Mesendoderm (in vitro differentiated cells): ENCODE data around the gene STUM.

ENCODE experiments used
- DNase-seq: peaks from one replicate; pipeline ENCODE4 v3.0.0; 2013
- H2AK5ac ChIP-seq: 2 replicates; pipeline ENCODE4 v1.6.1; 2013; ENCODE audit warnings: low read length, inconsistent platforms
- H2BK120ac ChIP-seq: 2 replicates; pipeline ENCODE4 v1.6.1; 2013; ENCODE audit warnings: low read depth, mild to moderate bottlenecking, low read length, moderate library complexity, mixed read lengths
- H2BK15ac ChIP-seq: replicated peaks from 2 replicates; pipeline ENCODE4 v1.6.1; 2013; ENCODE audit warnings: low read depth, mild to moderate bottlenecking, moderate library complexity
- H2BK5ac ChIP-seq: 2 replicates; pipeline ENCODE4 v1.6.1; 2013; ENCODE audit warnings: low read length, inconsistent platforms
- H3K18ac ChIP-seq: 2 replicates; pipeline ENCODE4 v1.6.1; 2013; ENCODE audit warnings: mild to moderate bottlenecking, low read length, mixed read lengths
- H3K23ac ChIP-seq: one replicate; pipeline ENCODE4 v1.6.1; 2013; ENCODE audit warnings: low read length
- H3K27ac ChIP-seq: 2 replicates; pipeline ENCODE4 v1.5.1; 2013; ENCODE audit warnings: low read depth, mild to moderate bottlenecking, inconsistent platforms, low read length, moderate library complexity
- H3K27me3 ChIP-seq: 2 replicates; pipeline ENCODE4 v1.6.1; 2013; ENCODE audit warnings: low read length, control low read depth, mild to moderate bottlenecking, inconsistent platforms; ENCODE audit not compliant: insufficient read depth, poor library complexity
- H3K36me3 ChIP-seq: 2 replicates; pipeline ENCODE4 v1.6.1; 2013; ENCODE audit warnings: low read length, inconsistent platforms; ENCODE audit not compliant: control insufficient read depth, insufficient read depth
- H3K4ac ChIP-seq: one replicate; pipeline ENCODE4 v1.6.1; 2013; ENCODE audit warnings: low read depth, mild to moderate bottlenecking, low read length, moderate library complexity
- H3K4me1 ChIP-seq: 2 replicates; pipeline ENCODE4 v1.6.1; 2013; ENCODE audit warnings: low read depth, low read length, inconsistent platforms; ENCODE audit not compliant: control insufficient read depth
- H3K4me2 ChIP-seq: 2 replicates; pipeline ENCODE4 v1.6.1; 2013; ENCODE audit warnings: low read length
- H3K4me3 ChIP-seq: 2 replicates; pipeline ENCODE4 v1.5.1; 2013; ENCODE audit warnings: mild to moderate bottlenecking, low read length
- H3K56ac ChIP-seq: one replicate; pipeline ENCODE4 v1.6.1; 2013; ENCODE audit warnings: low read length
- H3K79me1 ChIP-seq: 2 replicates; pipeline ENCODE4 v1.6.1; 2013; ENCODE audit warnings: low read length, inconsistent platforms
- H3K79me2 ChIP-seq: 2 replicates; pipeline ENCODE4 v1.6.1; 2013; ENCODE audit warnings: mild to moderate bottlenecking, low read length; ENCODE audit not compliant: control insufficient read depth, insufficient read depth
- H3K9ac ChIP-seq: 2 replicates; pipeline ENCODE4 v1.6.1; 2013; ENCODE audit warnings: low read length, inconsistent platforms
- H4K5ac ChIP-seq: one replicate; pipeline ENCODE4 v1.6.1; 2013; ENCODE audit warnings: low read length
- H4K8ac ChIP-seq: one replicate; pipeline ENCODE4 v1.6.1; 2013; ENCODE audit warnings: low read depth, mild to moderate bottlenecking, control low read depth, low read length, moderate library complexity
- WGBS: extraction: QIAGEN DNeasy Blood & Tissue Kit; methylation state at CpG from one replicate; pipeline ENCODE4 v1.1.7; 2013; ENCODE audit warnings: low lambda C conversion rate, missing lambda C conversion rate; ENCODE audit not compliant: insufficient coverage; ENCODE audit errors: extremely low coverage; 5-methylcytosine and 5-hydroxymethylcytosine counted together

STUM gene

DNA sequence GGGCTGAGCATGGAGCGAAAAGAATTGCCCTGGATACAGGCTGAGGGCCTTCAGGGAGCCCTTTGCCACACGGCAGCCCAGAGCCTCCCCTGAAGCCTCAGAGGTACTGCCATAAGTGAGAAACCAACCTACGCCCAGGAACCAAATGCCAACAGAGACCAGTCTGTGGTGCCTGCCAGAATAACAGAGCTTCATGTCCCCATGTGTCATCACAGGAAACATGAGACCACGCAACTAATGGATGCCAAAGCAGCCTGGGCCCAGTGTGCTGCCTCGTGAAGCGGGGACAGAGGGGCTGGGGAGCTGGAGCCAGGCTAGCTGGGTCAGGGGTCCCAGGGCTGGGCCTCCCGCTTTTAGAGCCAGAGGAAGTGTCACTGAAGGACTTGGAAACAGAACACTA lies 18.7 kb upstream of the STUM start:
- H3K4ac ChIP-seq, result no peak overlapping the region
- H3K4me1 ChIP-seq, result no peaks in the 10 kb centered on the region
- no peak overlapping the region for H3K4me3 ChIP-seq
- H3K27ac ChIP-seq, result no peak overlapping the region
- no peak overlapping the region for H3K23ac ChIP-seq
- H3K79me1 ChIP-seq, result no peaks in the 10 kb centered on the region
- H2BK5ac ChIP-seq, result no peak overlapping the region
- H3K4me2 ChIP-seq, result no peak overlapping the region
- H2BK120ac ChIP-seq, result no peak overlapping the region
- no peak overlapping the region for H3K18ac ChIP-seq
- no peak for DNase-seq
- H4K5ac ChIP-seq, result no peak overlapping the region
- no peaks in the 10 kb centered on the region for H3K79me2 ChIP-seq
- no peaks in the 10 kb centered on the region for H3K36me3 ChIP-seq
- H3K9ac ChIP-seq, result no peak overlapping the region
- WGBS, result no CpG with 5 or more reads among the region's 7 CpGs
- H2BK15ac ChIP-seq, result no peak overlapping the region
- H3K56ac ChIP-seq, result no peak overlapping the region
- no peaks in the 10 kb centered on the region for H3K27me3 ChIP-seq
- no peak overlapping the region for H2AK5ac ChIP-seq
- no peak overlapping the region for H4K8ac ChIP-seq

DNA sequence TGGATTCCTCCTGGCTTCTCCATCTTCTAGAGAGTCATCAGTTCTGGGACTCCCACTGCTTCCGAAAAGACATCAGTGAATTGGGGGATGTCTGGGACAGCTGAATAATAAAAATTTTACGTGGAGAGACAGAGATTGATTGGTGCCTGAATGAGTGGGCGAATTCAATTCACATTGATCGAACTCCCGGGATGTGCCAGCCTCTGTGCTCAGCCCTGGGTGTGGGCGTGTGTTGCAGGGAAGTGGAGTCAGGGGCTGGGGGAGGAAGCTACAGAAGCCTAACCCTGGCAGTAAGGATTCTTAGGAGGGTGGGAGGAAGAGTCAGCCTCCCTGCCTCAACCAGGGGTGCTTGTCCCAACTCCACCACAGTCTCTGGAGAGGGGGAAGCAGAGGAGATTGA lies 18.0 kb upstream of the STUM start:
- Histone ChIP-seq H3K27me3 (no peaks in the 10 kb centered on the region), H3K4me2 (no peak overlapping the region), H4K5ac (no peak overlapping the region), H3K9ac (no peak overlapping the region), H3K79me1 (no peaks in the 10 kb centered on the region), H2BK120ac (no peak overlapping the region), H3K4ac (no peak overlapping the region), H3K27ac (no peak overlapping the region), H3K56ac (no peak overlapping the region), H3K36me3 (no peaks in the 10 kb centered on the region), H2AK5ac (no peak overlapping the region), H3K79me2 (no peaks in the 10 kb centered on the region), H3K4me3 (no peak overlapping the region), H4K8ac (no peak overlapping the region), H2BK15ac (no peak overlapping the region), H3K4me1 (no peaks in the 10 kb centered on the region), H3K23ac (no peak overlapping the region), H3K18ac (no peak overlapping the region), H2BK5ac (no peak overlapping the region)
- DNase-seq, result no peak
- no CpG with 5 or more reads among the region's 6 CpGs for WGBS

DNA sequence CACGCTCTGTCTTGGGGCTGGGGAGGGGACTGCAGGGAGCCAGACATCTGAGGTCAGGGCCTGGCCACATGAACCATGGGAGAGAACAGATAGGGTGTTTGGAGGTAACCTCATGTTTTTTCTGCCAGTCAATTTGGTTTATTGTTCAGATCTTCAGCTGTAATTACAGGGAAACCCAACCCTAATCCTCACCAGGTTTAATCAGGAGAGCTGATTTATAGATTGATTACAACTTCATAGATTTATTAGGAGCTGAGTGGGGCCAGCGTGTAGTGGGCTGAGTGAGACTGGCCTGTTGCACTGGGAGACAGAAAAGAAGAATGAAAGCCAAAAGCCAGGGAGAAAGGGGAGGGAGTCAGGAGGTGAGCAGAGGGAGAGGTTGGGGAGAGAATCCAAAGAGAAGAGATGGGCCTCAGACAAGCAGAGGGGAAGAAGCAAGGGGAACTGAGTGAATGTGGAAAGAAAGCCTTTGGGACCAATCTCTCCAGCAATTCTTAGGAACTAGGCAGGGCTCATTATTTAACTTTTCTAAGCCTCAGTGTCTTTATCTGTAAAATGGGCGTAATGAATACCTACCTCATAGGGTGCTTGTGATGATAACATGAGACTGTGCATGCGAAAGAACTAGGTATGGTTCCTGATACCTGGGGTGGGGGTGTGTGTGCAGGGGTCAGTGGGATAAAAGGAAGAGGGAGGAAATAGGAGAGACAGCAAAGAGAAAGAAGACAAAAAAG lies 17.0 kb upstream of the STUM start:
- H2BK120ac ChIP-seq, result no peak overlapping the region
- H3K4ac ChIP-seq, result no peak overlapping the region
- DNase-seq, result no peak
- no peak overlapping the region for H2BK15ac ChIP-seq
- WGBS, result no CpG with 5 or more reads among the region's 4 CpGs
- no peaks in the 10 kb centered on the region for H3K79me1 ChIP-seq
- no peak overlapping the region for H2BK5ac ChIP-seq
- no peak overlapping the region for H2AK5ac ChIP-seq
- H3K4me1 ChIP-seq, result no peaks in the 10 kb centered on the region
- no peaks in the 10 kb centered on the region for H3K36me3 ChIP-seq
- no peak overlapping the region for H3K23ac ChIP-seq
- no peaks in the 10 kb centered on the region for H3K27me3 ChIP-seq
- H3K9ac ChIP-seq, result no peak overlapping the region
- no peak overlapping the region for H3K4me2 ChIP-seq
- no peak overlapping the region for H3K56ac ChIP-seq
- no peak overlapping the region for H4K8ac ChIP-seq
- H3K79me2 ChIP-seq, result no peaks in the 10 kb centered on the region
- no peak overlapping the region for H4K5ac ChIP-seq
- no peak overlapping the region for H3K18ac ChIP-seq
- no peak overlapping the region for H3K27ac ChIP-seq
- H3K4me3 ChIP-seq, result no peak overlapping the region

DNA sequence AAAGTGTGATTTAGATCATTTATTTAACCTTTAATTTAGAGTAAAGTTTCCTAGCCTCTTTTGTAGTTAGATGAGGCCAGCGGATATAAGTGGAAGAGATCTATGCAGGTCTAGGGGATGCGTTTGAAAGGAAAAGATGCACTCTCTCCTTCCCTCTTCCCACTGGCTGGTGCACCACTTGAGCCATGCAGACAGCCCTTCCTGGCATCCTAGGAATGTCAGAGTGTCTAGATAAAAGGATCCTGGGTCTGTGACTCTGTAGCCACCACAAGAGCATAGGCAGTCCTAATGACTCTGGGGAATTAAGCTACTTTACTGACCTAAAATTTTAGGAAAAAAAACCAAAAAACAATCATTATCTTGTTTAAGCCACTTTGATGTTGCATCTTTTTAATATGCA lies 16.0 kb upstream of the STUM start:
- no peak overlapping the region for H2BK5ac ChIP-seq
- H3K4me2 ChIP-seq, result no peak overlapping the region
- no peak overlapping the region for H3K4me3 ChIP-seq
- WGBS, result no CpG with 5 or more reads among the region's 2 CpGs
- no peak overlapping the region for H4K5ac ChIP-seq
- DNase-seq, result peak; percentile 95
- H3K4me1 ChIP-seq, result no peaks in the 10 kb centered on the region
- H3K4ac ChIP-seq, result no peak overlapping the region
- no peak overlapping the region for H4K8ac ChIP-seq
- H3K36me3 ChIP-seq, result no peaks in the 10 kb centered on the region
- H3K27ac ChIP-seq, result no peak overlapping the region
- no peaks in the 10 kb centered on the region for H3K27me3 ChIP-seq
- no peak overlapping the region for H2AK5ac ChIP-seq
- no peaks in the 10 kb centered on the region for H3K79me1 ChIP-seq
- no peak overlapping the region for H2BK120ac ChIP-seq
- H3K79me2 ChIP-seq, result no peaks in the 10 kb centered on the region
- no peak overlapping the region for H2BK15ac ChIP-seq
- H3K9ac ChIP-seq, result no peak overlapping the region
- H3K23ac ChIP-seq, result no peak overlapping the region
- no peak overlapping the region for H3K18ac ChIP-seq
- H3K56ac ChIP-seq, result no peak overlapping the region

DNA sequence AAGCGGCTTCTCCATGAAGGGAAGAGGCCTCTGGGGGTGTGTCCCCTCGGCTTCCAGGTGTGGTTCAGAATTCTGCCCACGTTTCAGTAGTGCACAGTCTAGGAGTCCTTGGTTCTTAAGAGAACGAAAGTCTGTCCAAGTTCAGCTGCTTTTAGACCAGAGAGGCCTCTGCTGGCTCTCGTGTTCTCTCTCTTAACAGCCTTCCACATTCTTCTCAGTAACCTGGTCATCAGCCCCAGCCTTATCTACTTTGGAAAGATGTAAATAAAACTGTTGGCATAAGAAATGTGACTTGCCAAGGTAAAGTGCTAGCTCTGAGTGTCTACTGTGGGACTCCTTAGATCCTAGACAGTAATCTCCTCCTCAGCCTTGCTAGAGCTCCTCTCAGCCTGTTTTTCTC lies 15.3 kb upstream of the STUM start:
- Histone ChIP-seq H3K79me1 (no peaks in the 10 kb centered on the region), H3K23ac (no peak overlapping the region), H3K18ac (no peak overlapping the region), H3K4me1 (no peaks in the 10 kb centered on the region), H2BK120ac (no peak overlapping the region), H4K5ac (no peak overlapping the region), H3K9ac (no peak overlapping the region), H3K27ac (no peak overlapping the region), H3K56ac (no peak overlapping the region), H2BK15ac (no peak overlapping the region), H2BK5ac (no peak overlapping the region), H3K36me3 (no peaks in the 10 kb centered on the region), H3K27me3 (no peaks in the 10 kb centered on the region), H3K4me3 (no peak overlapping the region), H2AK5ac (no peak overlapping the region), H4K8ac (no peak overlapping the region), H3K4me2 (no peak overlapping the region), H3K4ac (no peak overlapping the region), H3K79me2 (no peaks in the 10 kb centered on the region)
- whole genome bisulfite sequencing, result no CpG with 5 or more reads among the region's 5 CpGs
- DNase-seq, result peak; percentile 22

DNA sequence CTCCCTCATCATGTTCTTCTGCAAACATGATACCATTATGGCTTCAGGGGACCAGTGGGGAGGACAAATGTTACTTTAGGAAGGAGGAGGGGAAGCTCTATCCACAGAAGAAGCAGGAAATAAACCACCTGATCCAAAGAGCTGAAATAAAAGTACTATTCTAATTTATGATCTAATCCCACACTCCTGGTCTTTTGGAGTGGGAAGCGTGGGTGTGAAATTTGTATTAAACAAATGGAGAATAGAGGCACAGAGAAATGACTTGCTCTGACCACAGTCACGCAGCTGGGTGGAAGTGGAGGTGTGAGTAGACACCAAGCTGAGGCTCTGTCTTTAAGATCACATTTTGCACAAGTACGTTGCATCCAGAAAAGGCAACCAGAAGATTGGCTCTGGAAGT lies 14.5 kb upstream of the STUM start:
- Histone ChIP-seq H3K4me1 (no peaks in the 10 kb centered on the region), H4K8ac (no peak overlapping the region), H2BK15ac (no peak overlapping the region), H4K5ac (no peak overlapping the region), H3K27ac (no peak overlapping the region), H3K56ac (no peak overlapping the region), H2AK5ac (no peak overlapping the region), H3K4ac (no peak overlapping the region), H3K27me3 (no peaks in the 10 kb centered on the region), H3K4me2 (no peak overlapping the region), H3K79me2 (no peaks in the 10 kb centered on the region), H3K9ac (no peak overlapping the region), H2BK120ac (no peak overlapping the region), H3K79me1 (no peaks in the 10 kb centered on the region), H3K23ac (no peak overlapping the region), H3K36me3 (no peaks in the 10 kb centered on the region), H3K18ac (no peak overlapping the region), H2BK5ac (no peak overlapping the region), H3K4me3 (no peak overlapping the region)
- no peak for DNase-seq
- WGBS, result no CpG with 5 or more reads among the region's 3 CpGs
